H9 (cell line): Measurements from ENCODE around the gene EPHA4. TPM values are rescaled to one million over a fixed set of nuclear protein-coding genes. Genes with fewer than 3 reads are reported as not detected.

Experiments used
- DNase-seq: peaks from one replicate; pipeline ENCODE4 v3.0.0-alpha.2; 2017
- H2AFZ ChIP-seq: one replicate; pipeline ENCODE4 v1.6.1; 2013; ENCODE audit warnings: mild to moderate bottlenecking, low read length, control low read depth, moderate library complexity
- H2AK5ac ChIP-seq: 2 replicates; pipeline ENCODE4 v1.6.1; 2013; ENCODE audit warnings: low read length, control low read depth, mixed read lengths; ENCODE audit not compliant: insufficient read length
- H2BK120ac ChIP-seq: one replicate; pipeline ENCODE4 v1.6.1; 2013; ENCODE audit warnings: low read depth, mild to moderate bottlenecking, low read length, control low read depth, inconsistent platforms; ENCODE audit not compliant: poor library complexity, severe bottlenecking
- H2BK12ac ChIP-seq: 2 replicates; pipeline ENCODE4 v1.6.1; 2013; ENCODE audit warnings: low read length, control low read depth, mixed read lengths, low read depth; ENCODE audit not compliant: insufficient read length
- H2BK15ac ChIP-seq: 2 replicates; pipeline ENCODE4 v1.6.1; 2013; ENCODE audit warnings: low read depth, low read length, control low read depth
- H2BK20ac ChIP-seq: one replicate; pipeline ENCODE4 v1.6.1; 2013; ENCODE audit warnings: low read depth, mild to moderate bottlenecking, low read length, control low read depth, inconsistent platforms; ENCODE audit not compliant: poor library complexity, severe bottlenecking
- H2BK5ac ChIP-seq: 2 replicates; pipeline ENCODE4 v1.6.1; 2013; ENCODE audit warnings: low read length, control low read depth, mixed read lengths; ENCODE audit not compliant: insufficient read length
- H3K14ac ChIP-seq: 2 replicates; pipeline ENCODE4 v1.6.1; 2013; ENCODE audit warnings: low read length, control low read depth; ENCODE audit not compliant: insufficient read depth
- H3K18ac ChIP-seq: 2 replicates; pipeline ENCODE4 v1.6.1; 2013; ENCODE audit warnings: low read depth, mild to moderate bottlenecking, mixed read lengths, low read length, control low read depth; ENCODE audit not compliant: insufficient read length
- H3K23ac ChIP-seq: 2 replicates; pipeline ENCODE4 v1.6.1; 2013; ENCODE audit warnings: low read length, control low read depth, mixed read lengths, low read depth; ENCODE audit not compliant: insufficient read length
- H3K23me2 ChIP-seq: 2 replicates; pipeline ENCODE4 v1.6.1; 2013; ENCODE audit warnings: low read depth, mild to moderate bottlenecking, mixed read lengths, low read length, control low read depth; ENCODE audit not compliant: insufficient read length, poor library complexity, severe bottlenecking
- H3K27ac ChIP-seq: 2 replicates; pipeline ENCODE4 v1.5.1; 2013; ENCODE audit warnings: low read length, control low read depth, mixed read lengths, low read depth; ENCODE audit not compliant: insufficient read length
- H3K27me3 ChIP-seq: 2 replicates; pipeline ENCODE4 v1.6.1; 2013; ENCODE audit warnings: low read length, control low read depth, inconsistent platforms; ENCODE audit not compliant: insufficient read depth
- H3K4ac ChIP-seq: 2 replicates; pipeline ENCODE4 v1.6.1; 2013; ENCODE audit warnings: low read depth, mild to moderate bottlenecking, control low read depth, inconsistent platforms, low read length, moderate library complexity
- H3K4me1 ChIP-seq: 2 replicates; pipeline ENCODE4 v1.6.1; 2013; ENCODE audit warnings: low read length, control low read depth, inconsistent platforms; ENCODE audit not compliant: insufficient read depth
- H3K4me2 ChIP-seq: 2 replicates; pipeline ENCODE4 v1.6.1; 2013; ENCODE audit warnings: low read length, control low read depth, mixed read lengths; ENCODE audit not compliant: insufficient read length, insufficient read depth
- H3K56ac ChIP-seq: 2 replicates; pipeline ENCODE4 v1.6.1; 2013; ENCODE audit warnings: low read depth, mild to moderate bottlenecking, mixed read lengths, low read length, control low read depth; ENCODE audit not compliant: insufficient read length
- H3K79me1 ChIP-seq: 2 replicates; pipeline ENCODE4 v1.6.1; 2013; ENCODE audit warnings: low read depth, mild to moderate bottlenecking, moderate library complexity, low read length, control low read depth, inconsistent platforms; ENCODE audit not compliant: insufficient read depth, poor library complexity, severe bottlenecking
- H3K79me2 ChIP-seq: 2 replicates; pipeline ENCODE4 v1.6.1; 2013; ENCODE audit warnings: low read length, control low read depth, inconsistent platforms; ENCODE audit not compliant: insufficient read depth
- H3K9ac ChIP-seq: 2 replicates; pipeline ENCODE4 v1.6.1; 2013; ENCODE audit warnings: low read length, control low read depth, mixed read lengths; ENCODE audit not compliant: insufficient read length; ENCODE audit errors: extremely low read depth
- H3K9me3 ChIP-seq: one replicate; pipeline ENCODE4 v1.6.1; 2013; ENCODE audit warnings: low read depth, low read length, inconsistent platforms; ENCODE audit not compliant: control insufficient read depth
- H3T11ph ChIP-seq: one replicate; pipeline ENCODE4 v1.6.1; 2013; ENCODE audit warnings: mild to moderate bottlenecking, low read length, control low read depth, inconsistent platforms
- H4K20me1 ChIP-seq: one replicate; pipeline ENCODE4 v1.6.1; 2013; ENCODE audit not compliant: control insufficient read depth, insufficient read length, insufficient read depth
- H4K5ac ChIP-seq: 2 replicates; pipeline ENCODE4 v1.6.1; 2013; ENCODE audit warnings: low read depth, mild to moderate bottlenecking, mixed read lengths, low read length, control low read depth; ENCODE audit not compliant: insufficient read length
- H4K8ac ChIP-seq: replicated peaks from 2 replicates; pipeline ENCODE4 v1.6.1; 2013; ENCODE audit warnings: low read length, control low read depth, mixed read lengths, low read depth; ENCODE audit not compliant: insufficient read length
- H4K91ac ChIP-seq: 2 replicates; pipeline ENCODE4 v1.6.1; 2013; ENCODE audit warnings: low read depth, mild to moderate bottlenecking, moderate library complexity, mixed read lengths, low read length, control low read depth; ENCODE audit not compliant: insufficient read length
- H3K27ac Mint-ChIP-seq, 3 experiments: 2 replicates in 2 of 3; 3 replicates in 1 of 3; pipeline ENCODE4 v1.8.0; 2020 to 2021; ENCODE audit warnings: mixed read lengths in 3 of 3, mild to moderate bottlenecking in 1 of 3, moderate library complexity in 1 of 3
- H3K27me3 Mint-ChIP-seq: 2 replicates; pipeline ENCODE4 v1.8.0; 2021; ENCODE audit warnings: low read depth, mild to moderate bottlenecking, moderate library complexity, mixed read lengths
- H3K36me3 Mint-ChIP-seq, 3 experiments: 2 replicates in 2 of 3; 3 replicates in 1 of 3; pipeline ENCODE4 v1.8.0; 2020 to 2021; ENCODE audit warnings: low read depth in 3 of 3, mixed read lengths in 3 of 3; ENCODE audit not compliant: insufficient read depth in 1 of 3
- H3K4me1 Mint-ChIP-seq, 2 experiments: 2 replicates each; pipeline ENCODE4 v1.8.0; 2020; ENCODE audit warnings: mixed read lengths in 2 of 2
- H3K4me3 Mint-ChIP-seq, 2 experiments: 2 replicates in 1 of 2; 3 replicates in 1 of 2; pipeline ENCODE4 v1.8.0; 2020 to 2021; ENCODE audit warnings: mild to moderate bottlenecking in 2 of 2, mixed read lengths in 2 of 2, moderate library complexity in 1 of 2
- H3K9me3 Mint-ChIP-seq, 2 experiments: 2 replicates in 1 of 2; 3 replicates in 1 of 2; pipeline ENCODE4 v1.8.0; 2020; ENCODE audit warnings: mild to moderate bottlenecking in 2 of 2, mixed read lengths in 2 of 2, moderate library complexity in 1 of 2
- WGBS: extraction: QIAGEN DNeasy Blood & Tissue Kit; methylation state at CpG from one replicate; pipeline ENCODE4 v1.1.7; 2013; ENCODE audit warnings: missing lambda C conversion rate, low lambda C conversion rate, mixed read lengths; ENCODE audit not compliant: insufficient read length; ENCODE audit errors: extremely low coverage; 5-methylcytosine and 5-hydroxymethylcytosine counted together
- total RNA-seq: library from RNA; stranded (reverse); gene quantifications from 2 replicates; pipeline ENCODE4 v1.2.1, GENCODE V29; 2021
- TF ChIP-seq, protein P1 (sequence below): fragments of 200-600 bp; sonication (generic); conservative IDR thresholded peaks from 3 replicates; pipeline ENCODE4 v1.8.0; 2021; ENCODE audit warnings: antibody characterized with exemption, mild to moderate bottlenecking

EPHA4 gene
- total RNA-seq, 1 experiment from 2014 or later = 25.1 TPM

DNA sequence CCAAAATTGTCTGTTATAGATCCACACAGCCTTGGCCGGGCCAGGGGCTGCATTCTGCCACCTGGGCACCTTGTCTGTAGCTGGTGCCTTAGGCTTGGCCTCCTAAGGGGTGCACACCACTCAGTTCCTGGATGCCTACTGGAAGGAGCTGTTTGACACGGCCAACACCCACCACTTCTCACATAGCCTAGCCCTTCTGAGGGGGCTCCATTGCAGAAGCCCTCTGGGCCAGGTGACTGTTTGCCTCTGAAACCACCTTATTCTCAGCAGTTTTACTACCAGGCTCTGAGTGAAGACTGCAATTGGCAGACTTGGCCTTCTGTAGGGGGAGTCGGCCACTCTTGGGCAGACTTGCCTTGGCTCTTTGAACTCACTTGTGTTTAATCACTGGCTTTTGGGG, 39.5 kb downstream of the EPHA4 start:
- WGBS = no CpG with 5 or more reads among the region's 3 CpGs
- no peak overlapping the region for H3K27ac ChIP-seq
- no peak overlapping the region for H2BK5ac ChIP-seq
- Mint-ChIP-seq H3K36me3 (peaks cover 0 to 4% (median 0%) of the 10 kb centered on the region in 3 experiments; a peak in 1 of 7 replicates), H3K27ac (no peak overlapping the region), H3K4me3 (no peak overlapping the region), H3K9me3 (no peaks in the 10 kb centered on the region), H3K4me1 (peaks cover 16 to 36% of the 10 kb centered on the region in 2 experiments), H3K27me3 (no peaks in the 10 kb centered on the region)
- H4K8ac ChIP-seq = no peak overlapping the region
- no peak overlapping the region for H3K9ac ChIP-seq
- H2BK20ac ChIP-seq = no peak overlapping the region
- H3K4me2 ChIP-seq = no peak overlapping the region
- H3K56ac ChIP-seq = no peak overlapping the region
- H2AK5ac ChIP-seq = no peak overlapping the region
- no peak overlapping the region for H4K91ac ChIP-seq
- H2BK15ac ChIP-seq = no peak overlapping the region
- no peak overlapping the region for H2BK120ac ChIP-seq
- H3K14ac ChIP-seq = no peak overlapping the region
- TF ChIP-seq, protein P1, sequence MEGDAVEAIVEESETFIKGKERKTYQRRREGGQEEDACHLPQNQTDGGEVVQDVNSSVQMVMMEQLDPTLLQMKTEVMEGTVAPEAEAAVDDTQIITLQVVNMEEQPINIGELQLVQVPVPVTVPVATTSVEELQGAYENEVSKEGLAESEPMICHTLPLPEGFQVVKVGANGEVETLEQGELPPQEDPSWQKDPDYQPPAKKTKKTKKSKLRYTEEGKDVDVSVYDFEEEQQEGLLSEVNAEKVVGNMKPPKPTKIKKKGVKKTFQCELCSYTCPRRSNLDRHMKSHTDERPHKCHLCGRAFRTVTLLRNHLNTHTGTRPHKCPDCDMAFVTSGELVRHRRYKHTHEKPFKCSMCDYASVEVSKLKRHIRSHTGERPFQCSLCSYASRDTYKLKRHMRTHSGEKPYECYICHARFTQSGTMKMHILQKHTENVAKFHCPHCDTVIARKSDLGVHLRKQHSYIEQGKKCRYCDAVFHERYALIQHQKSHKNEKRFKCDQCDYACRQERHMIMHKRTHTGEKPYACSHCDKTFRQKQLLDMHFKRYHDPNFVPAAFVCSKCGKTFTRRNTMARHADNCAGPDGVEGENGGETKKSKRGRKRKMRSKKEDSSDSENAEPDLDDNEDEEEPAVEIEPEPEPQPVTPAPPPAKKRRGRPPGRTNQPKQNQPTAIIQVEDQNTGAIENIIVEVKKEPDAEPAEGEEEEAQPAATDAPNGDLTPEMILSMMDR = no peak
- H4K5ac ChIP-seq = no peak overlapping the region
- H3K23ac ChIP-seq = no peak overlapping the region
- H3T11ph ChIP-seq = no peak overlapping the region
- no peak overlapping the region for H2BK12ac ChIP-seq
- no peaks in the 10 kb centered on the region for H4K20me1 ChIP-seq
- H3K79me1 ChIP-seq = no peaks in the 10 kb centered on the region
- H3K9me3 ChIP-seq = no peaks in the 10 kb centered on the region
- no peak for DNase-seq
- H3K23me2 ChIP-seq = no peaks in the 10 kb centered on the region
- H3K4ac ChIP-seq = no peak overlapping the region
- H3K18ac ChIP-seq = no peak overlapping the region
- H3K27me3 ChIP-seq = no peaks in the 10 kb centered on the region
- no peaks in the 10 kb centered on the region for H3K4me1 ChIP-seq
- H2AFZ ChIP-seq = no peak overlapping the region
- H3K79me2 ChIP-seq = no peaks in the 10 kb centered on the region
